NCI-H345 treated with DMSO at 0.1 percent for 48 hours (cell line): ENCODE results near the gene ENTPD6.
"Not testable (repeated sequence)": the region's sequence is repeated elsewhere in the genome, so short reads cannot be mapped to it uniquely, and the experiment has no call there.

Experiments
- DNase-seq: peaks from one replicate; lab custom pipeline; 2025; ENCODE audit not compliant: unreplicated experiment; lab: John Stamatoyannopoulos, UW

The ENTPD6 gene

GRCh38 chr20:25240851-25241658, 45.5 kb downstream of the ENTPD6 start:
- not testable (repeated sequence) for DNase-seq

- DNase-seq: not testable (repeated sequence)
Observed at GRCh38 chr20:25241659-25241955, 46.1 kb downstream of the ENTPD6 start.

GRCh38 chr20:25242231-25242630, 46.7 kb downstream of the ENTPD6 start:
- no peak for DNase-seq

GRCh38 chr20:25243416-25243979, 48.0 kb downstream of the ENTPD6 start:
- no peak for DNase-seq

- DNase-seq: no peak
Observed at GRCh38 chr20:25244976-25245375, 49.5 kb downstream of the ENTPD6 start.

- no peak for DNase-seq
Observed at GRCh38 chr20:25245461-25245860, 49.9 kb downstream of the ENTPD6 start.

- DNase-seq: no peak
Observed at GRCh38 chr20:25246182-25246999, 50.9 kb downstream of the ENTPD6 start.

- DNase-seq: peak; percentile 64
Observed at GRCh38 chr20:25247000-25247517, 51.5 kb downstream of the ENTPD6 start.

GRCh38 chr20:25247518-25247955, 52.0 kb downstream of the ENTPD6 start:
- DNase-seq: peak; percentile 64

GRCh38 chr20:25247956-25248785, 52.7 kb downstream of the ENTPD6 start, which contains the start of gene PYGB:
PYGB (plus strand) TSS chr20:25248085; CDS start chr20:25248179, 94 bp downstream.
- DNase-seq: peak; percentile 85

- DNase-seq: no peak
Observed at GRCh38 chr20:25248786-25249172, 53.3 kb downstream of the ENTPD6 start.

- DNase-seq: no peak
Observed at GRCh38 chr20:25249198-25249931, 53.9 kb downstream of the ENTPD6 start.

GRCh38 chr20:25250508-25250907, 55.0 kb downstream of the ENTPD6 start:
- DNase-seq: no peak

- no peak for DNase-seq
Observed at GRCh38 chr20:25251019-25251418, 55.5 kb downstream of the ENTPD6 start.

- DNase-seq: no peak
Observed at GRCh38 chr20:25251558-25251957, 56.0 kb downstream of the ENTPD6 start.

GRCh38 chr20:25252230-25252651, 56.7 kb downstream of the ENTPD6 start:
- DNase-seq: no peak

- DNase-seq: no peak
Observed at GRCh38 chr20:25252686-25253421, 57.3 kb downstream of the ENTPD6 start.

GRCh38 chr20:25253606-25254275, 58.2 kb downstream of the ENTPD6 start:
- no peak for DNase-seq

GRCh38 chr20:25254571-25254970, 59.1 kb downstream of the ENTPD6 start:
- DNase-seq: no peak
